Measurements from ENCODE around the gene ALDH1B1. TPM values are rescaled to one million over a fixed set of nuclear protein-coding genes. Genes with fewer than 3 reads are reported as not detected.
"Not testable (repeated sequence)": the region's sequence is repeated elsewhere in the genome, so short reads cannot be mapped to it uniquely, and the experiment has no call there.

Gene ALDH1B1
- total RNA-seq, 2 donors from 2014 or later = 195 to 229 TPM

GRCh38 chr9:38376021-38376670 is 16.4 kb upstream of the ALDH1B1 start:
- TF ChIP-seq CTCF (IDR thresholded peaks at IDR 0.05) = no peak
- Histone ChIP-seq H3K36me3 (no peaks in the 10 kb centered on the region), H3K4me3 (no peak overlapping the region), H3K4me1 (ENCODE audit: control insufficient read depth in 1 of 2, low read depth in 2 of 2) (peaks cover 10 to 25% of the 10 kb centered on the region in 2 donors), H3K9me3 (no peaks in the 10 kb centered on the region), H3K27me3 (replicated peaks; ENCODE audit: insufficient read depth) (no peaks in the 10 kb centered on the region), H3K27ac (peak overlapping the region; percentile 87 to 92)
- ATAC-seq (ENCODE audit: insufficient number of reproducible peaks, low FRiP score, low read depth) (no peak), DNase-seq (ENCODE audit: low spot score) (no peak)

- Histone ChIP-seq H3K4me1 (ENCODE audit: control insufficient read depth in 1 of 2, low read depth in 2 of 2) (peaks cover 12 to 38% of the 10 kb centered on the region in 2 donors), H3K27ac (peak overlapping the region; percentile 87 to 92)
- not testable (repeated sequence) for H3K4me3 ChIP-seq; H3K36me3 ChIP-seq; ATAC-seq (ENCODE audit: insufficient number of reproducible peaks, low FRiP score, low read depth); DNase-seq (ENCODE audit: low spot score); H3K9me3 ChIP-seq; H3K27me3 ChIP-seq (replicated peaks; ENCODE audit: insufficient read depth)
These were observed 15.0 kb upstream of the ALDH1B1 start for GRCh38 chr9:38377336-38378083.

GRCh38 chr9:38380230-38380871 is 12.2 kb upstream of the ALDH1B1 start:
- Histone ChIP-seq H3K27ac (peak overlapping the region; percentile 94 to 100), H3K9me3 (no peaks in the 10 kb centered on the region), H3K27me3 (replicated peaks; ENCODE audit: insufficient read depth) (no peaks in the 10 kb centered on the region), H3K36me3 (no peaks in the 10 kb centered on the region), H3K4me1 (ENCODE audit: control insufficient read depth in 1 of 2, low read depth in 2 of 2) (peaks cover 22 to 63% of the 10 kb centered on the region in 2 donors), H3K4me3 (no peak overlapping the region)
- no peak for TF ChIP-seq CTCF (IDR thresholded peaks at IDR 0.05)
- DNase-seq (ENCODE audit: low spot score) (no peak), ATAC-seq (ENCODE audit: insufficient number of reproducible peaks, low FRiP score, low read depth) (no peak)

GRCh38 chr9:38380872-38381534 is 11.5 kb upstream of the ALDH1B1 start:
- Histone ChIP-seq H3K27me3 (replicated peaks; ENCODE audit: insufficient read depth) (no peaks in the 10 kb centered on the region), H3K4me3 (no peak overlapping the region), H3K36me3 (no peaks in the 10 kb centered on the region), H3K9me3 (no peaks in the 10 kb centered on the region), H3K4me1 (ENCODE audit: control insufficient read depth in 1 of 2, low read depth in 2 of 2) (peaks cover 22 to 68% of the 10 kb centered on the region in 2 donors), H3K27ac (peak overlapping the region; percentile 94 to 100)
- ATAC-seq (ENCODE audit: insufficient number of reproducible peaks, low FRiP score, low read depth) = no peak
- no peak for DNase-seq (ENCODE audit: low spot score)
- no peak for TF ChIP-seq CTCF (IDR thresholded peaks at IDR 0.05)

GRCh38 chr9:38382141-38382540 is 10.4 kb upstream of the ALDH1B1 start:
- Histone ChIP-seq H3K27me3 (replicated peaks; ENCODE audit: insufficient read depth) (no peaks in the 10 kb centered on the region), H3K4me1 (ENCODE audit: control insufficient read depth in 1 of 2, low read depth in 2 of 2) (peaks cover 16 to 56% of the 10 kb centered on the region in 2 donors), H3K4me3 (no peak overlapping the region), H3K27ac (peak overlapping the region; percentile 94 to 100), H3K36me3 (no peaks in the 10 kb centered on the region), H3K9me3 (no peaks in the 10 kb centered on the region)
- TF ChIP-seq CTCF (IDR thresholded peaks at IDR 0.05) = no peak
- ATAC-seq (ENCODE audit: insufficient number of reproducible peaks, low FRiP score, low read depth) (no peak), DNase-seq (ENCODE audit: low spot score) (no peak)

Measured in thoracic aorta (tissue), 2 donors.